GM12878 (cell line): ENCODE results near the gene FHIP1B. TPM values are rescaled to one million over a fixed set of nuclear protein-coding genes. Genes with fewer than 3 reads are reported as not detected.

ENCODE experiments used
- BCL3 ChIP-seq: IDR thresholded peaks from 2 replicates; pipeline ENCODE4 v1.6.1; 2011; ENCODE audit warnings: borderline replicate concordance, low read depth, mild to moderate bottlenecking, moderate library complexity, low read length; ENCODE audit not compliant: insufficient read depth, poor library complexity, severe bottlenecking
- CBX5 ChIP-seq: sonication (generic); IDR thresholded peaks from 2 replicates; pipeline ENCODE4 v1.6.1; 2016; ENCODE audit warnings: low read depth, moderate library complexity, mild to moderate bottlenecking, inconsistent platforms
- CEBPB ChIP-seq, 2 experiments: fragments of 150-350 bp in 1 of 2; IDR thresholded peaks; 2 replicates each; pipeline ENCODE4 v1.6.1; 2012 to 2014; ENCODE audit warnings: low read depth in 2 of 2, low read length in 2 of 2, borderline replicate concordance in 1 of 2, inconsistent platforms in 1 of 2
- CHD1 ChIP-seq: IDR thresholded peaks from 2 replicates; pipeline ENCODE4 v1.6.1; 2012; ENCODE audit warnings: low read depth, low read length, improper control_type of control experiment
- DPF2 ChIP-seq: fragments of 450-650 bp; IDR thresholded peaks from 2 replicates; pipeline ENCODE4 v1.6.1; 2017; ENCODE audit warnings: mild to moderate bottlenecking
- EGR1 ChIP-seq, 2 experiments: IDR thresholded peaks; 1 replicate in 1 of 2; 2 replicates in 1 of 2; pipeline ENCODE4 v1.6.1; 2011 to 2012; ENCODE audit warnings: low read depth in 2 of 2, low read length in 2 of 2, borderline replicate concordance in 1 of 2, mild to moderate bottlenecking in 1 of 2, moderate library complexity in 1 of 2
- FOXK2 ChIP-seq: fragments of 450-650 bp; IDR thresholded peaks from 2 replicates; pipeline ENCODE4 v1.6.1; 2017; ENCODE audit warnings: mild to moderate bottlenecking, moderate library complexity
- HCFC1 ChIP-seq: fragments of 150-350 bp; IDR thresholded peaks from 2 replicates; pipeline ENCODE4 v1.6.1; 2014; ENCODE audit warnings: low read length
- IKZF1 ChIP-seq: fragments of 450-650 bp; conservative IDR thresholded peaks from 2 replicates; pipeline ENCODE4 v1.6.1; 2017; ENCODE audit warnings: antibody characterized with exemption, mild to moderate bottlenecking
- KLF5 ChIP-seq: fragments of 450-650 bp; IDR thresholded peaks from 2 replicates; pipeline ENCODE4 v1.6.1; 2014; ENCODE audit warnings: mild to moderate bottlenecking; ENCODE audit not compliant: partially characterized antibody
- MAX ChIP-seq: IDR thresholded peaks from 2 replicates; pipeline ENCODE4 v1.6.1; 2012; ENCODE audit warnings: low read depth, low read length, improper control_type of control experiment
- MTA2 ChIP-seq: fragments of 450-650 bp; IDR thresholded peaks from 2 replicates; pipeline ENCODE4 v1.6.1; 2016; ENCODE audit warnings: low read depth, mild to moderate bottlenecking, moderate library complexity
- MXI1 ChIP-seq: fragments of 150-350 bp; IDR thresholded peaks from 2 replicates; pipeline ENCODE4 v1.6.1; 2011; ENCODE audit warnings: low read depth, mild to moderate bottlenecking, inconsistent platforms, low read length, improper control_type of control experiment
- NFXL1 ChIP-seq: fragments of 450-650 bp; IDR thresholded peaks from 2 replicates; pipeline ENCODE4 v1.6.1; 2017; ENCODE audit warnings: antibody characterized with exemption, mild to moderate bottlenecking, borderline replicate concordance
- NFYB ChIP-seq: IDR thresholded peaks from 2 replicates; pipeline ENCODE4 v1.6.1; 2011; ENCODE audit warnings: low read depth, mild to moderate bottlenecking, low read length, improper control_type of control experiment, moderate library complexity; ENCODE audit not compliant: insufficient read depth
- PAX8 ChIP-seq: fragments of 450-650 bp; IDR thresholded peaks from 2 replicates; pipeline ENCODE4 v1.6.1; 2017; ENCODE audit warnings: mild to moderate bottlenecking, moderate library complexity
- SMAD5 ChIP-seq: IDR thresholded peaks from 2 replicates; pipeline ENCODE4 v1.6.1; 2016; ENCODE audit warnings: antibody characterized with exemption, low read depth
- SUPT20H ChIP-seq: IDR thresholded peaks from 2 replicates; pipeline ENCODE4 v1.6.1; 2011; ENCODE audit warnings: low read depth, mild to moderate bottlenecking, low read length, moderate library complexity, borderline replicate concordance; ENCODE audit not compliant: control insufficient read depth
- TAF1 ChIP-seq: IDR thresholded peaks from 2 replicates; pipeline ENCODE4 v1.6.1; 2011; ENCODE audit warnings: mild to moderate bottlenecking, low read depth, low read length, borderline replicate concordance
- WRNIP1 ChIP-seq: IDR thresholded peaks from 2 replicates; pipeline ENCODE4 v1.6.1; 2011; ENCODE audit warnings: low read depth, low read length, improper control_type of control experiment, borderline replicate concordance
- ZSCAN29 ChIP-seq: fragments of 450-650 bp; IDR thresholded peaks from 2 replicates; pipeline ENCODE4 v1.6.1; 2017; ENCODE audit warnings: mild to moderate bottlenecking, moderate library complexity
- polyA plus RNA-seq, 11 experiments: library from polyadenylated mRNA; depleted of rRNA in 4 of 11; unstranded in 6 of 11; stranded (reverse) in 5 of 11; fragments of >200 nt; fragmentation: Nextera tagmentation in 4 of 11; fragmentation: Illumina TruSeq in 1 of 11; extraction: Ambion mirVana in 4 of 11; extraction: Trizol in 1 of 11; gene quantifications; 1 replicate in 1 of 11; 2 replicates in 10 of 11; pipeline versions ENCODE4 v1.2.1 to v1.2.3, GENCODE V29; 2011 to 2016; ENCODE audit warnings: inconsistent platforms in 2 of 11, missing spikeins in 2 of 11, low read depth in 1 of 11
- total RNA-seq, 4 experiments: library from RNA; depleted of rRNA in 3 of 4; stranded (reverse); fragments of >200 nt in 3 of 4; fragmentation: Illumina TruSeq in 1 of 4; extraction: Trizol in 1 of 4; gene quantifications; 2 replicates each; pipeline versions ENCODE4 v1.2.1 to v1.2.3, GENCODE V29; 2013 to 2021
- TF ChIP-seq, protein P1 (sequence below): IDR thresholded peaks from 2 replicates; pipeline ENCODE4 v1.6.1; 2012; ENCODE audit warnings: low read depth, low read length, improper control_type of control experiment
- TF ChIP-seq, protein P2 (sequence below): IDR thresholded peaks from 2 replicates; pipeline ENCODE4 v1.6.1; 2012; ENCODE audit warnings: low read depth, low read length, improper control_type of control experiment
- TF ChIP-seq, protein P3 (sequence below): fragments of 450-650 bp; IDR thresholded peaks from 2 replicates; pipeline ENCODE4 v1.6.1; 2017; ENCODE audit warnings: low read depth, mild to moderate bottlenecking, moderate library complexity

FHIP1B gene
- total and polyA plus RNA-seq, 10 of the 15 experiments (the other 5 are each of a cell fraction or from before 2014, with no cell fraction given): 0.90 to 28.1 (median 11.1) TPM

DNA sequence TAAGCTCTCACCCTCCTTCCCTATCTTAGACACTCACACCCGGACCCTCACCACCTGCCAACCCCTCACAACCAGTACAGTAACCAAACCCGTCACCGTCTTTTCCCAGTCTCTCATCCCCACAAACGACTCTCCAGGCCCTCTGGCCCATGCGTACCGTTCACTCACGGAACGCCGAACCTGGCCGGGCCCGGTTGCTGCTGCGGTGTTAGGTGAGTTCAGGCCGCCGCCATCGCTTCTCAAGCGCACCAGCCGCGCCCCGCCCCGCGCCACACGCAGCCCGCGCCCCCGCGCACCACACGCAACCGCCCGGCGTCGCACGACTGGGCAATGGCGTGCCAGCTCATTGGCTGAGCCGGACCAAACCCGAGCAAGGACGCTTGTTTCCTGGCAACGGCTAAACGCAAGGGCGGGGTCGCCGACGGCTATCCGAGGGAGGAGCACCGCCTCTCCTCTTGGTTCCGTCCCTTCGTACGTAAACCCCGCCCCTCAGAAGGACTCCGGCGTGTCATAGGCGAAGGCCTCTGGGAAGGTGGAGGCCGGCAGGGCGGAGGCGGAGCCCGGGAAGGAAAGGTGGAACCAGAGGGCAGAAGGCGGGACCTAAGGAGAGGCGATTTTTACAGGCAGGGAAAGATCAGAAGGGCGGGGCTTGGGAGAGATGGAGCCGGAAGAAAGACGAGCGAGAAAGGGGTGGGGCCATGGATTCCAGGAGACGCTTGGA, at the start of gene FHIP1B (continued):
- TF ChIP-seq, protein P1, sequence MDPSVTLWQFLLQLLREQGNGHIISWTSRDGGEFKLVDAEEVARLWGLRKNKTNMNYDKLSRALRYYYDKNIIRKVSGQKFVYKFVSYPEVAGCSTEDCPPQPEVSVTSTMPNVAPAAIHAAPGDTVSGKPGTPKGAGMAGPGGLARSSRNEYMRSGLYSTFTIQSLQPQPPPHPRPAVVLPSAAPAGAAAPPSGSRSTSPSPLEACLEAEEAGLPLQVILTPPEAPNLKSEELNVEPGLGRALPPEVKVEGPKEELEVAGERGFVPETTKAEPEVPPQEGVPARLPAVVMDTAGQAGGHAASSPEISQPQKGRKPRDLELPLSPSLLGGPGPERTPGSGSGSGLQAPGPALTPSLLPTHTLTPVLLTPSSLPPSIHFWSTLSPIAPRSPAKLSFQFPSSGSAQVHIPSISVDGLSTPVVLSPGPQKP: no peak
- TF ChIP-seq CHD1: no peak
- TF ChIP-seq, protein P2, sequence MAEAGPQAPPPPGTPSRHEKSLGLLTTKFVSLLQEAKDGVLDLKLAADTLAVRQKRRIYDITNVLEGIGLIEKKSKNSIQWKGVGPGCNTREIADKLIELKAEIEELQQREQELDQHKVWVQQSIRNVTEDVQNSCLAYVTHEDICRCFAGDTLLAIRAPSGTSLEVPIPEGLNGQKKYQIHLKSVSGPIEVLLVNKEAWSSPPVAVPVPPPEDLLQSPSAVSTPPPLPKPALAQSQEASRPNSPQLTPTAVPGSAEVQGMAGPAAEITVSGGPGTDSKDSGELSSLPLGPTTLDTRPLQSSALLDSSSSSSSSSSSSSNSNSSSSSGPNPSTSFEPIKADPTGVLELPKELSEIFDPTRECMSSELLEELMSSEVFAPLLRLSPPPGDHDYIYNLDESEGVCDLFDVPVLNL: peak; percentile 22; the same call in 1 of the 2 replicates
- TF ChIP-seq, protein P3, sequence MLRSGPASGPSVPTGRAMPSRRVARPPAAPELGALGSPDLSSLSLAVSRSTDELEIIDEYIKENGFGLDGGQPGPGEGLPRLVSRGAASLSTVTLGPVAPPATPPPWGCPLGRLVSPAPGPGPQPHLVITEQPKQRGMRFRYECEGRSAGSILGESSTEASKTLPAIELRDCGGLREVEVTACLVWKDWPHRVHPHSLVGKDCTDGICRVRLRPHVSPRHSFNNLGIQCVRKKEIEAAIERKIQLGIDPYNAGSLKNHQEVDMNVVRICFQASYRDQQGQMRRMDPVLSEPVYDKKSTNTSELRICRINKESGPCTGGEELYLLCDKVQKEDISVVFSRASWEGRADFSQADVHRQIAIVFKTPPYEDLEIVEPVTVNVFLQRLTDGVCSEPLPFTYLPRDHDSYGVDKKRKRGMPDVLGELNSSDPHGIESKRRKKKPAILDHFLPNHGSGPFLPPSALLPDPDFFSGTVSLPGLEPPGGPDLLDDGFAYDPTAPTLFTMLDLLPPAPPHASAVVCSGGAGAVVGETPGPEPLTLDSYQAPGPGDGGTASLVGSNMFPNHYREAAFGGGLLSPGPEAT: peak; percentile 12; the same call in 1 of the 2 replicates
- no peak for TF ChIP-seq CBX5
- TF ChIP-seq MXI1: peak; percentile 89
- TF ChIP-seq PAX8: no peak
- TF ChIP-seq NFXL1: no peak
- peak; percentile 85 to 89 for TF ChIP-seq EGR1 (IDR thresholded peaks at IDR 0.05; ENCODE audit: borderline replicate concordance in 1 of 2, low read depth in 2 of 2, low read length in 2 of 2)
- TF ChIP-seq TAF1: peak; percentile 78; the same call in 1 of the 2 replicates
- no peak for TF ChIP-seq SUPT20H
- 0 out of 2 replicates have a peak, but pooled peaks have one; percentile 47 for TF ChIP-seq SMAD5
- TF ChIP-seq HCFC1: peak; percentile 52
- peak; percentile 55; the same call in 1 of the 2 replicates for TF ChIP-seq NFYB
- no peak for TF ChIP-seq MTA2
- no peak for TF ChIP-seq FOXK2
- no peak for TF ChIP-seq ZSCAN29
- no peak; the same call in none of the 2 replicates for TF ChIP-seq IKZF1
- peak; percentile 60; the same call in 1 of the 2 replicates for TF ChIP-seq MAX
- TF ChIP-seq BCL3: no peak
- TF ChIP-seq DPF2: 0 out of 2 replicates have a peak, but pooled peaks have one; percentile 20
- TF ChIP-seq CEBPB (IDR thresholded peaks at IDR 0.05; ENCODE audit: borderline replicate concordance in 1 of 2, low read depth in 2 of 2, low read length in 2 of 2): no peak
- TF ChIP-seq WRNIP1: no peak
- no peak for TF ChIP-seq KLF5
